Activated naive CD4-positive, alpha-beta T cell treated with anti-CD3 and anti-CD28 coated beads, Interleukin-2, amount 50 U/mL, for 72 hours (primary cell): ENCODE results near the gene DLX1. TPM values are rescaled to one million over a fixed set of nuclear protein-coding genes. Genes with fewer than 3 reads are reported as not detected.
"Not testable (repeated sequence)": the region's sequence is repeated elsewhere in the genome, so short reads cannot be mapped to it uniquely, and the experiment has no call there.

Experiments used
- ATAC-seq, 2 donors: fragments of 150-1000 bp; cut with Tn5 transposase; 2 replicates each; pipeline ENCODE4 v1.10.0; 2021; ENCODE audit warnings: mild to moderate bottlenecking in 2 of 2, moderate library complexity in 2 of 2
- DNase-seq, 2 donors: peaks; one replicate each; pipeline ENCODE4 v3.0.0; 2021 to 2022; ENCODE audit warnings: low spot score in 2 of 2
- H3K27ac Mint-ChIP-seq, 2 donors: one replicate each; pipeline ENCODE4 v1.8.0; 2022; ENCODE audit warnings: mild to moderate bottlenecking in 2 of 2, mixed read lengths in 2 of 2
- H3K36me3 Mint-ChIP-seq, 2 donors: one replicate each; pipeline ENCODE4 v1.8.0; 2022; ENCODE audit warnings: mixed read lengths in 2 of 2
- H3K9me3 Mint-ChIP-seq, 2 donors: one replicate each; pipeline ENCODE4 v1.8.0; 2022; ENCODE audit warnings: mixed read lengths in 2 of 2
- total RNA-seq, 2 donors: library from RNA; stranded (reverse); gene quantifications; one replicate each; pipeline ENCODE4 v1.2.3, GENCODE V29; 2022

Gene DLX1
- total RNA-seq, 2 donors from 2014 or later: not detected

DNA sequence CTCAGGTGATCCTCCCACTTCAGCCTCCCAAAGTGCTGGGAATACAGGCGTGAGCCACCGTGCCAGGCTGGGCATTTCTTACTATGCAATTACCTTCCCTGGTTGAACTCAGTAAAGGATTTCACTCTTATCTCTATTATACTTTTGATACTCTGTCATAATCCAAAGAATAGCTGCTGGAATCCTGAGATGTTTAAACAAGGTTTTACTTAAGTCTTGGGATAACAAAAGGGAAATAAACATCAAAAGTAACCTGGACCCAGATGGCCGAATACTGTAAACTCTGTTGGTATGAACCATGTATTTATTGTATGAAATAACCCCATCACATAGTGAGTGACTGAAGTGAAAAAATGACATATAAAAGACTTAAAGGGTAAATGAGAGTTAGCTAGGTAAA is 29.3 kb downstream of the DLX1 start:
- H3K36me3 Mint-ChIP-seq: no peaks in the 10 kb centered on the region
- H3K27ac Mint-ChIP-seq: no peak overlapping the region
- ATAC-seq: no peak
- no peak for DNase-seq
- no peaks in the 10 kb centered on the region for H3K9me3 Mint-ChIP-seq

DNA sequence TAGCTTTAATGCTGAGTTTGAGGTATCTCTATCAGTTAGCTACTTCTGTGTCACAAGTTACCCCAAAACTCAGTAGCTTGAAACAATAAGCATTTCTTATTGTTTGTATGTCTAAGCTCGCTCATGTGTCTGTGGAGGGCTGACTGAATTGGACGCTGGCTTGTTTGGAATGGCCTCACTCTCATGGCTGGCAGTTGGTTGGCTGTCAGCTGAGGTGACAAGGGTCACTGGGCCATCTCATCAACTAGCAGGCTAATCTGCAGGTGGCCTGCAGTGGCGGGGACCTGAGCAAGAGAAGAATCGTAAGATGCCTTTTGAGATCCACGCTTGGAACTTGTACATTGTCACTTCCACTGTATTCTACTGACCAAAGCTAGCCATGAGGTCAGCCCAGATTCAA is 30.8 kb downstream of the DLX1 start:
- Mint-ChIP-seq H3K9me3 (no peaks in the 10 kb centered on the region), H3K27ac (no peak overlapping the region), H3K36me3 (no peaks in the 10 kb centered on the region)
- DNase-seq (no peak), ATAC-seq (no peak)

DNA sequence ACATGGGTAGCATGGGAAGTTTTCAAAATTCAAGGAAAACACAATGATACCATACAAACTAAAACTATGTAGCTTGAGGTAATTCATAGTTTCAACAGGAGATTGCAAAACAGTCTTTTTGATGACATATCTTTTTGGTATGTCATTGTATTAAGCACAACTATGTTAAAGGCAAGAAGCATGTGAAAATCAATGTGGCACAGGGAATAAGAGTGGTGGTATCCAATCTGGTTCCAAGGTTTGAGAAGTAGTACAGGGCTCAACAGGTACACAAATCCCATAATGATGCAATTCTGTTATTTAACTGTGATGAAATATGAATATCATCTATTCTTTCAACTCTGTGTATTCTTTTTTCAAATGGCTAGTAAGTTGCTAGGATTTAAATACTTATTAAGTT is 33.8 kb downstream of the DLX1 start:
- Mint-ChIP-seq H3K27ac (no peak overlapping the region), H3K36me3 (no peaks in the 10 kb centered on the region), H3K9me3 (no peaks in the 10 kb centered on the region)
- DNase-seq (no peak), ATAC-seq (no peak)

DNA sequence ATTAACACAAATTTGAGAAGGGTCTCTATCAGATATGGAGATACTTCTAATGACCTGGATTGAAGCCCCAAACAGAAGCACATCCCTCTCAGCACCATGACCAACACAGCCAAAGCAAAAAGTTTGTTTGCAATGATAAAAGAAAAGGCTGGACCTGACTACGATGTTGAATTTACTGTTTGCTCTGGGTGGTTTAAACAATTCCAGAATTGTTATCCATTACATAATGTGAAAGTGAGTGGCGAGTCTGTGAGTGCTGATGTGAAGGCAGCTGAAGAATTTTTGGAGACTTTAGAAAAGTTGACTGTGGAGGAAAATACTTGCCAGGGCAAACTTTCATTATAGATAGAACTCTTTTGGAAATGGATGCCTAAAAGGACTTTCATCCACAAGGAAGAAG is 34.8 kb downstream of the DLX1 start:
- ATAC-seq: no peak

GRCh38 chr2:172128484-172128883 is 43.2 kb downstream of the DLX1 start:
- Mint-ChIP-seq H3K36me3 (no peaks in the 10 kb centered on the region), H3K27ac (no peak overlapping the region), H3K9me3 (no peaks in the 10 kb centered on the region)
- ATAC-seq (no peak), DNase-seq (no peak)

More for the DNA sequence above, 34.8 kb downstream of the DLX1 start:
- Mint-ChIP-seq H3K27ac (no peak overlapping the region), H3K36me3 (no peaks in the 10 kb centered on the region), H3K9me3 (no peaks in the 10 kb centered on the region)
- no peak for DNase-seq

GRCh38 chr2:172129404-172129803 is 44.1 kb downstream of the DLX1 start:
- Mint-ChIP-seq H3K27ac (no peak overlapping the region), H3K36me3 (no peaks in the 10 kb centered on the region), H3K9me3 (no peaks in the 10 kb centered on the region)
- DNase-seq (no peak), ATAC-seq (no peak)

DNA sequence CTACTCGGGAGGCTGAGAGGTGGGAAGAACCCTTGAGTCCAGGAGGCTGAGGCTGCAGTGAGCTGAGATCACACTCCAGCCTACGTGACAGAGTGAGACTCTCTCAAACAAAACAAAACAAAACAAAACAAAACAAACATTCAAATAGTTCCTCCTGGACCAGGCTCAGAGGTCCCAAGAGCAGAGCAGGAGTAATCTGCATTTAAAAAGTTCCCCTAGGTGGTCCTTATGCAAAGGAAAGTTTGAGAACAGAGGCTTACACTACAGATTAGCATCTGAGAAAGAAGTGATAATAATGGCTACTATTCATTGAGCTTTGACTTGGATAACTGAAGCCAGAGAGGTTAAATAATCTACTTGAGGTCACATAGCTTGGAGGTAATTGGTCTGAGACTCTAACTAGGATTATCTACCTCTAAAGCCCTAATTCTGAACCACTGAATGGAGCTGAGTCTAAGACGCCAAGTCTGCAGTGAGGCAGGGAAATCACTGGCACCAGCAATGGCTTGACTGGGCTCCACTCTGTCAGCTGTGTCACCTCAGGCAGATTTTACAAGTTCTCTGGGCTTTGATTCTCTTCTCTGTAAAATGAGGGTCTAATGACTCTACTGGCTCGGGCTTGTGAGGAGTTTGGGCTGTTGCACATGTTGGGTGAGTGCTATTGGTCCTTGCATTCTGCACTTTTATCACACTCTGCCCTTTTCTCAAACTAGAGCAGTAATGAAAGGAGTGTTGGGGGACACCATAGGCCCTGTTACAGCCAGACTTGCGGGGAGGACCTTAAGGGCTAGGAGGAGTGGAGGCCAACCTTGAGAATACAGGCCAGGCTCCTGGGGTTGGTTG is 46.6 kb downstream of the DLX1 start:
- Mint-ChIP-seq H3K27ac (no peak overlapping the region), H3K9me3 (no peaks in the 10 kb centered on the region), H3K36me3 (no peaks in the 10 kb centered on the region)
- ATAC-seq (no peak), DNase-seq (no peak)

GRCh38 chr2:172134270-172134669 is 49.0 kb downstream of the DLX1 start:
- Mint-ChIP-seq H3K27ac (no peak overlapping the region), H3K36me3 (no peaks in the 10 kb centered on the region), H3K9me3 (peaks cover 5% of the 10 kb centered on the region in 2 donors)
- ATAC-seq (no peak), DNase-seq (no peak)

GRCh38 chr2:172135446-172135845 is 50.1 kb downstream of the DLX1 start:
- Mint-ChIP-seq H3K27ac (no peak overlapping the region), H3K9me3 (peaks cover 5% of the 10 kb centered on the region in 2 donors)
- no peak for ATAC-seq

GRCh38 chr2:172137109-172137508 is 51.8 kb downstream of the DLX1 start:
- Mint-ChIP-seq H3K36me3 (no peaks in the 10 kb centered on the region), H3K27ac (no peak overlapping the region), H3K9me3 (peaks cover 5% of the 10 kb centered on the region in 2 donors)
- DNase-seq (no peak), ATAC-seq (no peak)

More at GRCh38 chr2:172135446-172135845, 50.1 kb downstream of the DLX1 start:
- H3K36me3 Mint-ChIP-seq: no peaks in the 10 kb centered on the region
- no peak for DNase-seq

DNA sequence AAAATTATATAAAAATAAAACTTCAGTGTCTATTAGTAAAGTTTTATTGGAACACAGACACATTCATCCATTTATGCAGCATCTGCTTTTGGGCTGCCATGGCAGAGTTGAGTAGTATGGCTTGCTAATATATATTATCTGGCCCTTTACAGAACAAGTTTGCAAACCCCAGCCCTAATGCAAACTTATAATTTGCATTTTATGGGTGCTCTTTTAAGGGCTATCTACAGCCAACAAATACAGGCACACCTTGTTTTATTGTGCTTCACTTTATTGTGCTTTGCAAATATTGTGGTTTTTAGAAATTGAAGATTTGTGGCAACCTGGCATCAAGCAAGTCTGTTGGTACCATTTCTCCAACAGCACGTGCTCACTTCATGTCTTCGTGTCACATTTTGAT is 52.6 kb downstream of the DLX1 start:
- no peak for ATAC-seq
- Mint-ChIP-seq H3K36me3 (no peaks in the 10 kb centered on the region), H3K9me3 (peaks cover 5% of the 10 kb centered on the region in 2 donors), H3K27ac (no peak overlapping the region)
- no peak for DNase-seq

DNA sequence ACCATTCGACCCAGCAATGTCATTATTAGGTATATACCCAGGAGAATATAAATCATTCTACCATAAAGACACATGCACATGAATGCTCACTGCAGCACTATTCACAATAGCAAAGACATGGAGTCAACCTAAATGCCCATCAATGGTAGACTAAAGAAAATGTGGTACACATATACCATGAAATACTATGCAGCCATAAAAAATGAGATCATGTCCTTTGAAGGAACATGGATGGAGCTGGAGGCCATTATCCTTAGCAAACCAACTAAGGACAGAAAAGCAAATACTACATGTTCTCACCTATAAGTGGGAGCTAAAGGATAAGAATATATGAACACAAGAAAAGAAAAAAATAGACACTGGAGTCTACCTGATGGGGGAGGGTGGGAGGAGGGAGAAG is 53.4 kb downstream of the DLX1 start:
- H3K36me3 Mint-ChIP-seq, H3K9me3 Mint-ChIP-seq, ATAC-seq, H3K27ac Mint-ChIP-seq, DNase-seq: not testable (repeated sequence)

Other genes with a start within 250 kb of the DLX1 start
- 10 to 100 TPM; 13.6 to 33.3 TPM for gene SLC25A12, start 191.3 kb upstream of the DLX1 start, total RNA-seq
- 10 to 100 TPM; 75.4 to 76.2 TPM for gene HAT1, start 163.0 kb upstream of the DLX1 start, total RNA-seq
- gene METAP1D, start 85.6 kb upstream of the DLX1 start, total RNA-seq: 1 to 10 TPM; 2.6 to 4.2 TPM
- not detected for gene DLX2, start 17.4 kb downstream of the DLX1 start, total RNA-seq